ENCODE measurements around the gene IMP4.

- TF ChIP-seq EZH2phosphoT487 (IDR thresholded peaks at IDR 0.05; ENCODE audit: borderline replicate concordance, low read length), result no peak
- TF ChIP-seq CTCF (conservative IDR thresholded peaks at IDR 0.05; ENCODE audit: low read depth, low read length), result no peak
- no peak for TF ChIP-seq EZH2 (IDR thresholded peaks at IDR 0.05; ENCODE audit: low read length, unreplicated experiment)
Observed at GRCh38 chr2:130303169-130303568, 39.5 kb upstream of the IMP4 start.
